HepG2 (cell line): ENCODE data around the gene FAS. TPM values are rescaled to one million over a fixed set of nuclear protein-coding genes. Genes with fewer than 3 reads are reported as not detected.
A peak's percentile ranks its signal among the peaks of the same experiment; 100 is the strongest.

ENCODE experiments used
- ARNTL ChIP-seq: sonication (generic); formaldehyde crosslinking; IDR thresholded peaks from 2 replicates; pipeline ENCODE4 v1.4.0; 2020; ENCODE audit warnings: mild to moderate bottlenecking, missing genetic modification reagents
- HCFC1 ChIP-seq: fragments of 150-350 bp; IDR thresholded peaks from 2 replicates; pipeline ENCODE4 v1.6.1; 2014; ENCODE audit warnings: low read depth, low read length
- HOXA7 ChIP-seq: sonication (generic); formaldehyde crosslinking; IDR thresholded peaks from 2 replicates; pipeline ENCODE4 v1.8.1; 2022; ENCODE audit warnings: mild to moderate bottlenecking, missing genetic modification reagents, moderate library complexity
- MIXL1 ChIP-seq: IDR thresholded peaks from 2 replicates; pipeline ENCODE4 v1.6.1; 2016
- PAWR ChIP-seq: sonication (generic); formaldehyde crosslinking; IDR thresholded peaks from 2 replicates; pipeline ENCODE4 v1.4.0; 2020; ENCODE audit warnings: missing genetic modification reagents, mild to moderate bottlenecking, borderline replicate concordance
- PCBP1 ChIP-seq: fragments of 200-400 bp; formaldehyde crosslinking; IDR thresholded peaks from 2 replicates; pipeline ENCODE4 v1.6.1; 2017; ENCODE audit warnings: mild to moderate bottlenecking, low read depth, low read length, borderline replicate concordance
- POLR2A ChIP-seq, 2 experiments: IDR thresholded peaks; 2 replicates each; pipeline ENCODE4 v1.6.1; 2011; ENCODE audit warnings: low read depth in 2 of 2, low read length in 2 of 2, mild to moderate bottlenecking in 1 of 2, moderate library complexity in 1 of 2; ENCODE audit not compliant: insufficient read depth in 1 of 2
- PRDM10 ChIP-seq: sonication (generic); formaldehyde crosslinking; IDR thresholded peaks from 2 replicates; pipeline ENCODE4 v1.4.0; 2020; ENCODE audit warnings: low read depth, missing genetic modification reagents
- SOX5 ChIP-seq: IDR thresholded peaks from 2 replicates; pipeline ENCODE4 v1.6.1; 2016; ENCODE audit warnings: borderline replicate concordance
- SRSF9 ChIP-seq: fragments of 200-400 bp; formaldehyde crosslinking; IDR thresholded peaks from 2 replicates; pipeline ENCODE4 v1.6.1; 2018; ENCODE audit warnings: borderline replicate concordance, mild to moderate bottlenecking, low read depth, low read length; ENCODE audit not compliant: insufficient read depth, poor library complexity, severe bottlenecking
- ZBTB21 ChIP-seq: sonication (generic); formaldehyde crosslinking; IDR thresholded peaks from 2 replicates; pipeline ENCODE4 v1.4.0; 2020; ENCODE audit warnings: missing genetic modification reagents
- ZIK1 ChIP-seq: sonication (generic); formaldehyde crosslinking; IDR thresholded peaks from 2 replicates; pipeline ENCODE4 v1.5.0; 2020; ENCODE audit warnings: mild to moderate bottlenecking, low read depth, missing genetic modification reagents, borderline replicate concordance
- ZNF12 ChIP-seq: sonication (generic); formaldehyde crosslinking; IDR thresholded peaks from 2 replicates; pipeline ENCODE4 v1.5.0; 2020; ENCODE audit warnings: missing genetic modification reagents
- ZNF24 ChIP-seq: fragments of 450-650 bp; IDR thresholded peaks from 2 replicates; pipeline ENCODE4 v1.6.1; 2017; ENCODE audit warnings: antibody characterized with exemption, mild to moderate bottlenecking
- ZNF326 ChIP-seq: sonication (generic); formaldehyde crosslinking; IDR thresholded peaks from 2 replicates; pipeline ENCODE4 v1.4.0; 2020; ENCODE audit warnings: missing genetic modification reagents, borderline replicate concordance
- ZNF432 ChIP-seq: sonication (generic); formaldehyde crosslinking; IDR thresholded peaks from 2 replicates; pipeline ENCODE4 v1.5.0; 2020; ENCODE audit warnings: missing genetic modification reagents, mild to moderate bottlenecking, borderline replicate concordance
- ZNF44 ChIP-seq: sonication (generic); formaldehyde crosslinking; IDR thresholded peaks from 2 replicates; pipeline ENCODE4 v1.5.1; 2020; ENCODE audit warnings: mild to moderate bottlenecking, missing genetic modification reagents
- ZNF451 ChIP-seq: sonication (generic); formaldehyde crosslinking; IDR thresholded peaks from 2 replicates; pipeline ENCODE4 v1.5.0; 2020; ENCODE audit warnings: mild to moderate bottlenecking, missing genetic modification reagents
- ZNF556 ChIP-seq: sonication (generic); formaldehyde crosslinking; IDR thresholded peaks from 2 replicates; pipeline ENCODE4 v1.4.0; 2020; ENCODE audit warnings: mild to moderate bottlenecking, missing genetic modification reagents, borderline replicate concordance
- ZNF574 ChIP-seq: sonication (generic); formaldehyde crosslinking; IDR thresholded peaks from 2 replicates; pipeline ENCODE4 v1.4.0; 2020; ENCODE audit warnings: missing genetic modification reagents
- ZNF737 ChIP-seq: sonication (generic); formaldehyde crosslinking; IDR thresholded peaks from 2 replicates; pipeline ENCODE4 v1.5.0; 2020; ENCODE audit warnings: missing genetic modification reagents, mild to moderate bottlenecking, borderline replicate concordance
- polyA plus RNA-seq, 8 experiments: library from polyadenylated mRNA; depleted of rRNA in 3 of 8; stranded (reverse) in 7 of 8; unstranded in 1 of 8; fragments of >200 nt; fragmentation: Illumina TruSeq in 4 of 8; extraction: Trizol in 4 of 8; gene quantifications; 2 replicates each; pipeline versions ENCODE4 v1.2.1 to v1.2.3, GENCODE V29; 2011 to 2016; ENCODE audit warnings: low read depth in 4 of 8, missing spikeins in 1 of 8, mixed read lengths in 1 of 8; ENCODE audit not compliant: insufficient read depth in 1 of 8
- total RNA-seq, 5 experiments: library from RNA; depleted of rRNA; stranded (reverse); fragments of >200 nt; fragmentation: Illumina TruSeq; extraction: Trizol; gene quantifications; 2 replicates each; pipeline ENCODE4 v1.2.3, GENCODE V29; 2016; ENCODE audit warnings: low read depth in 1 of 5
- TF ChIP-seq, protein P1 (sequence below): sonication (generic); formaldehyde crosslinking; IDR thresholded peaks from 2 replicates; pipeline ENCODE4 v1.4.0; 2020; ENCODE audit warnings: missing genetic modification reagents

The FAS gene
- total and polyA plus RNA-seq, 2 of the 13 experiments (the other 11 are each of a cell fraction or from before 2014, with no cell fraction given), result 5.9 to 17.9 TPM

DNA sequence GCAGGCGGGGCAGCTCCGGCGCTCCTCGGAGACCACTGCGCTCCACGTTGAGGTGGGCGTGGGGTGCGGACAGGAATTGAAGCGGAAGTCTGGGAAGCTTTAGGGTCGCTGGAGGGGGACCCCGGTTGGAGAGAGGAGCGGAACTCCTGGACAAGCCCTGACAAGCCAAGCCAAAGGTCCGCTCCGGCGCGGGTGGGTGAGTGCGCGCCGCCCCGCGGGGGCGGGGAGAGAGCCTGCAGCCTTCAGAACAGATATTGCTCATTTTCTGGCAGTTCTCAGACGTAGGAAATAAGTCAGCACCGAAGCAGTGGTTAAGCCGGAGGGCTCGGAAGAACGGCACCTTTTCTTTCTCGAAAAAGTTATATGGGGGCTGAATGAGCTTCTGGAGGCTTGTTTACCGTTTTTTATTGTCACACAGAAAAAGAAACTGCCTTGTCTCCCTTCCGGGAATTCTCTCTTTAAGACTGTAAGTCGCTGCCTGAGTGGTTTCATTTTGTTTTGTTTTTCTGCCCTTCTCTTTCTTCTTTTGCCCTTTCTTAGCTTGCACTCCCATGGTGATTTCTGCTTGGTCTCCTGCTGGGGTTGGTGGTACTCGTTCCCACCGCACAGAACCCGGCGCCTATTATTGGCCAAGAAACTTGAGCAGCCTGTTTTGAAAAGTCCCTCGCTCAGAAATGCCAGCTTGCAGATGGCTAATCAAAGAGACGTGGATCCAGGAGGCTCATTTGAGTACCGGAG is 732 bp downstream of the FAS start (continued):
- TF ChIP-seq, protein P1, sequence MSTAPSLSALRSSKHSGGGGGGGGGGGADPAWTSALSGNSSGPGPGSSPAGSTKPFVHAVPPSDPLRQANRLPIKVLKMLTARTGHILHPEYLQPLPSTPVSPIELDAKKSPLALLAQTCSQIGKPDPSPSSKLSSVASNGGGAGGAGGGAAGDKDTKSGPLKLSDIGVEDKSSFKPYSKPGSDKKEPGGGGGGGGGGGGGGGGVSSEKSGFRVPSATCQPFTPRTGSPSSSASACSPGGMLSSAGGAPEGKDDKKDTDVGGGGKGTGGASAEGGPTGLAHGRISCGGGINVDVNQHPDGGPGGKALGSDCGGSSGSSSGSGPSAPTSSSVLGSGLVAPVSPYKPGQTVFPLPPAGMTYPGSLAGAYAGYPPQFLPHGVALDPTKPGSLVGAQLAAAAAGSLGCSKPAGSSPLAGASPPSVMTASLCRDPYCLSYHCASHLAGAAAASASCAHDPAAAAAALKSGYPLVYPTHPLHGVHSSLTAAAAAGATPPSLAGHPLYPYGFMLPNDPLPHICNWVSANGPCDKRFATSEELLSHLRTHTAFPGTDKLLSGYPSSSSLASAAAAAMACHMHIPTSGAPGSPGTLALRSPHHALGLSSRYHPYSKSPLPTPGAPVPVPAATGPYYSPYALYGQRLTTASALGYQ (CRISPR knock-in tag), result no peak
- TF ChIP-seq ZNF24, result no peak
- no peak for TF ChIP-seq PAWR (CRISPR knock-in tag)
- no peak for TF ChIP-seq HOXA7 (CRISPR knock-in tag)
- no peak for TF ChIP-seq POLR2A (IDR thresholded peaks at IDR 0.05; ENCODE audit: insufficient read depth in 1 of 2, low read depth in 2 of 2, low read length in 2 of 2)
- no peak for TF ChIP-seq ZNF44 (CRISPR knock-in tag)
- no peak for TF ChIP-seq ZNF12 (CRISPR knock-in tag)
- TF ChIP-seq ZNF574 (CRISPR knock-in tag), result no peak
- no peak for TF ChIP-seq ZNF737 (CRISPR knock-in tag)
- no peak for TF ChIP-seq SRSF9
- TF ChIP-seq PRDM10 (CRISPR knock-in tag), result no peak
- no peak for TF ChIP-seq PCBP1
- TF ChIP-seq ZNF432 (CRISPR knock-in tag), result no peak
- no peak for TF ChIP-seq ZNF556 (CRISPR knock-in tag)
- TF ChIP-seq ZIK1, result peak; percentile 50; the same call in 1 of the 2 replicates
- TF ChIP-seq ZNF451 (CRISPR knock-in tag), result 0 out of 2 replicates have a peak, but pooled peaks have one; percentile 49
- no peak for TF ChIP-seq ARNTL
- TF ChIP-seq ZBTB21, result no peak
- no peak for TF ChIP-seq HCFC1
- TF ChIP-seq ZNF326, result no peak
- TF ChIP-seq MIXL1 (CRISPR knock-in tag), result no peak
- TF ChIP-seq SOX5 (CRISPR knock-in tag), result no peak
